Right renal cortex interstitium (tissue), 3 donors: ENCODE results near the gene TEX28. TPM values are rescaled to one million over a fixed set of nuclear protein-coding genes. Genes with fewer than 3 reads are reported as not detected.
"Not testable (repeated sequence)": the region's sequence is repeated elsewhere in the genome, so short reads cannot be mapped to it uniquely, and the experiment has no call there.

ENCODE experiments used
- DNase-seq, 3 donors: peaks; one replicate each; pipeline ENCODE4 v3.0.0-alpha.2; 2013; ENCODE audit warnings: low read depth in 3 of 3, low spot score in 2 of 3
- polyA plus RNA-seq, 3 donors: library from polyadenylated mRNA; unstranded; fragments of 120-200 nt; gene quantifications; one replicate each; pipeline ENCODE4 v1.2.1, GENCODE V29; 2013; ENCODE audit not compliant: insufficient read length in 3 of 3

The TEX28 gene, protein sequence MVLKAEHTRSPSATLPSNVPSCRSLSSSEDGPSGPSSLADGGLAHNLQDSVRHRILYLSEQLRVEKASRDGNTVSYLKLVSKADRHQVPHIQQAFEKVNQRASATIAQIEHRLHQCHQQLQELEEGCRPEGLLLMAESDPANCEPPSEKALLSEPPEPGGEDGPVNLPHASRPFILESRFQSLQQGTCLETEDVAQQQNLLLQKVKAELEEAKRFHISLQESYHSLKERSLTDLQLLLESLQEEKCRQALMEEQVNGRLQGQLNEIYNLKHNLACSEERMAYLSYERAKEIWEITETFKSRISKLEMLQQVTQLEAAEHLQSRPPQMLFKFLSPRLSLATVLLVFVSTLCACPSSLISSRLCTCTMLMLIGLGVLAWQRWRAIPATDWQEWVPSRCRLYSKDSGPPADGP
- not detected for polyA plus RNA-seq

DNA sequence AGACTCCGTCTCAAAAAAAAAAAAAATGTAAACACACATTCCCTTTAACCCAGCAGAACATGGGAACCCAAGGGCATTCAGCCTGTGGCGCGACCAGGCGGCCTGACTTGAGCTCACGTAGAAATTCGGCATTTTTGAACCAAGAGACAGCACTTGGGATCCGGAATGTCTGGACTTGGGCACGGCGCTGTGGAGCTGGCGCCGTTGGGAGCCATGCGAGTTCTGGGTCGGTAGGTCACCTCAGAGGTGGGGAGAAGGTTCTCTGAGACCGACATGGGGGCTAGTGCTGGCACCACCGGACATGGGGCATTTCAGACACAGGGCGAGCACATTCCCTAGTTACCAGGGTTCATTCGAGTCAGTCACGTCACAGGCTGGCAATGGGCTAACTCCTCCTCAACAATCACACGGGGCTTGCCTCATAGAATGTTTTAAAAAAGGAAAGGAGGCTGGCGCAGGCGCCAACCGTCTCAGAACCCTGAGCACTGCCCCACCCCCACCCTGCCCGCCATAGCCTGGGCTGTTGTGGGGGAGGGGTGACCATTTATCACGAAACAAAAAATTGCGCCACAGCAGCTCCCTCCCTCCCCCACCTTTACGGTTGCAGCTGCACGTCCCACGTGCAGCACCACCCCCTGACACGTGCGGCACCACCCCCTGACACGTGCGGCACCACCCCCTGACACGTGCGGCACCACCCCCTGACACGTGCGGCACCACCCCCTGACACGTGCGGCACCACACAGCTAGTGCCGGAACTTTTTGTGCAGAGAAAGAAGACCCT lies at the start of gene TEX28:
Gene TEX28, minus strand, starts transcription at position 334 of the 784 bp plus-strand sequence. CDS start 3,007 bp downstream, outside the sequence.
- DNase-seq: no peak

GRCh38 chrX:154343620-154344019 lies 48.7 kb upstream of the TEX28 start:
- not testable (repeated sequence) for DNase-seq

- DNase-seq: not testable (repeated sequence)
Observed at GRCh38 chrX:154343063-154343462, 48.1 kb upstream of the TEX28 start.

DNA sequence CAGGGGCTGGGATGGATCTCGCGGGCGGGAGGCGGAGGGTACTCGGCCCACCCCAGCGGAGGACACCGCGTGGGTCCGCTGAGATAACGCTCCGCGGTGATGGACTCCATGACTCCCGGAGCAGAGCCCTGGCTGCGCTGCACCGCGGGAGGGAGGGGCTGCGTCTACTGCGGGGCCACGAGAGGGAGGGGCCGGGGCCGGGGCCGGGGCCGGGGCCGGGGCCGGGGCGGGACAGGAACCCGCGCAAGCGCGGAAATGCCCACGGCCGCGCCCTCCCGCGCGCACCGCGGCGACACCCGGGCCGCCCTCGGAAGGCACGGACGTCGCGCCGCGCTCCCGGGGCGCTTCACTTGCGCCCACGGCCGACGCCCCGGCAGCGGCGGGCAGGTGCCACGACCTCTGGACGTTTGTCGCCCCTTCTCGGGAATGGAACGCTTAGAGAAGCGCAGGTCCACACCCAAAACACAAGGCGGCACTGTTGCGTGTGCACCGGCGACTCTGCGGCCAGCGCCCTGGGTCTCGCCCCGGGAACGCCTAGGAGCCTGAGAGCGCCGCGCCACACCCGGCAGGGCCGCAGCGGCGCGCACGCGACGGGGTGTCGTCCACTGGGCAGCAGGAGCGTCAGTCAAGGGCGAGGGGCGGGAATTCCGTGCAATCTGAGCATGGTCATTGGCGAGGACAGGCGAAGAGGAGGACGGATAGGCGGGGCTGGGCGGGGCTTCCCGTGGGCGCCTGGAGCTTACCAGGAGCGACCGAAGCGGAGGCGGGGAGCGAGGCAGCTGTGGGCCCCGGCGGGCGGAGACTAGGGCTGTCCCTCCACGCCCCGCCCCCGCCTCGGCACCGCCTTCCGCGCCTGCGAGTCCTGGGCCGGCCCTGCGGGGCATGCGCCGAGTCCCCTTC lies 46.7 kb upstream of the TEX28 start:
- DNase-seq: not testable (repeated sequence)

DNA sequence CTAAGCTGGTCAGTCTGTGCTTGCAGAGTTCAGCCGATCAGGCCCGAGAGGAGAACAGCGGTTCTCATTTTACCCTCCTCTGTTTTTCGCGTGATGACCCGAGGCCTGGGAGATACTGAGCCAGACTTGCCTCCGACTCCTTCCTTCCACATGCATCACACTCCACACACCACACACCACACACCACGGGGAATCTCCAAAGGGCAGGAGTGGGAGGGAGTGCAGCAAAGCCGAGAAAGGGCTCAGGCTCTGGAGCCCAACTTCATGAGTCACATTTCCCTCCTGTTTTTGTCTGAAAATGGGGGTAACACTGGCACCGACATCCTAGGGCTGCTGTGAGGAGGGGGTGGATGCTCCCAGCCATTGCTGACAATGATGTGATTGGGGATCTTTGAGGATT lies 39.6 kb upstream of the TEX28 start:
- DNase-seq: no peak

GRCh38 chrX:154333837-154334271 lies 38.9 kb upstream of the TEX28 start:
- DNase-seq: no peak

DNA sequence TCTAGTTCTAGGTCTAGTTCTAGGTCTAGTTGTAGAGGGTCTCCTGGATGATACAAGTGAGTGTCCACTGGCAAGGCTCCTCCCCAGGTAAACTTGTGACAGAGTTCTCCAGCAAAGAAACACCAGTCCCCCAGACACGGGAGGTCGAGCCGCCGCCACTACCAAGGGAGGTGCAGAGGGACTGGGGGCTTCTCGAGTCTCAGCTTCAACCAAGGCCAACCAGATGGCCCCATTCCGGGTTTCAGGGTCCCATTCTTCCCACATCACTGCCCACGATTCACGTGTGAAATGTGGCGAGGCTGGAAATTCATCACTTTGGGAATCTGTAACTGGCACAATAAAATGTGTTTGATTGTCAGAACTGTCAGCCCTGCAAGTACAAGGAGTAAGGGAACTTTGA lies 38.2 kb upstream of the TEX28 start:
- no peak for DNase-seq

DNA sequence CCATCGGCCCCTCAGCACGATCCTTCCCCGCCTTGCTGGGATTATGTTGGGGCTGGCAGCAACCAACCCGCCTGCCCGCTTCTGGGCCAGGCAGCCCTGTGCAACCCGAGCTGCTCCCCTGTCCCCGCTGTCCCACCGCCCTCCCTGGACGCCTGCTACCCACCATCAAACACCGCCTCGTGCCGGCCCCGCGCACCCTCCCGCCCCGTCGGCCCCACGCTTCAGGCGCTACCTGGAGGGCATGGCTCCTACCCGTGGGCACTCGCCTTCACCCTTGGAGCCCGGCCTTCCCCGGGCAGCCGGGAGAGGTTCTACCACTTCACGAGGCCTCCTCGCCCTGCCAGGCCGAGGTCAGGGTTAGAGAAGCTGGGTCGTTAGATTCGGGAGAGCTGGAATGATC lies 37.6 kb upstream of the TEX28 start:
- DNase-seq: no peak

GRCh38 chrX:154329294-154329693 lies 34.4 kb upstream of the TEX28 start:
- DNase-seq: no peak

DNA sequence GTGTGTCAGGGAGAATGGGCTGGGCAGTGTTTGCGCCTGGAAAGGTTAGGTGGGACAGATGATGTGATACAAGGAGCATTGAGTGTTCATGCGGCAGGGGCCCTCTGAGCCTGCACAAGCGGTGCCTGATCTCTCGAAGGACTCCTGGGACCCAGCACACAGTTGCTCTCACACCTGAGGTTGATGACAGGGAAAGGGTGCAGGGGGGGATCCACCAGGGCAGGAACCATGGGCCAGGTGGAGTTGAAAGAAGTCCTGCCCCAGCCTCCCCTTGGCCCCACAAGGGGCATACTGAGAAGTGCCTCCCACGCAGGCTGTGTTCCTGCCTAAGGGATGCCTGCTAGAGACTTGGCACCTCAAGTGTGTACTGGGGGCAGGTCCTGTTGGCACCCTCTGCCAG lies 33.7 kb upstream of the TEX28 start:
- no peak for DNase-seq

DNA sequence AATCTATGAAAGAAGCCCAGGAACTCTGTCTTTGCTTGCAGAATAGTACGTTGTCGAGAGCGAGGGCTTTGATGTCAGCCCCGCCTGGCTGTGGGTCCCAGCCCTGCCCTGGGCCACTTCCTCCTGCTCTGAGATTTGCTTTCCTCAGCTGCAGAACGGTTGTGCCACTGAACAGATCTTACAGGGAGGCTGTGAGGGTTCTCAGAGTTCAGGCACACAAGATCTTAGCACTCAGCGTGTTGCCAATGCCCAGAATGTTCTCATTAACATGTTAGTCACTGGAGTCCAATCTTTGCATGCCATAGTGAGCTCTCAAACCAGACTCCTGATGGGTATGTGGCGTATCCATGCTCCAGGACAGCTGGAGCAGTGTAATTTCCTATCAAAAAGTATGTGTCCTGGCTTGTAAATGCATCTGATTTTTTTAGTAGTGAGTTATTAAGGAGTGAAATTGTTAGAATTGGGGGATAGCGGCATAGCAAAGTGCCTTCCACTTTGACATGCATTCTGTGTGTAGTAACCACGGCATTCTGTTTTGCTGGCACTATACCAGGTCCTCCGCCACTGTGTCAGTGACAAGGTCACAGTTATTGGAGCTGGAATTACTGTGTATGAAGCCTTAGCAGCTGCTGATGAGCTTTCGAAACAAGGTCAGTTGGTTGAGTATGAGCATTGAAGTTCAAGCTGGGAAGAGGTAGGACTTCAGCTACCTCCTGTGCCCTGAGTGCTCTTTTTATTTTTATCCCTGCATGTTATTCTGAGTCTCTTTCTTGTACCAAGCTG lies 32.3 kb upstream of the TEX28 start:
- DNase-seq: no peak

DNA sequence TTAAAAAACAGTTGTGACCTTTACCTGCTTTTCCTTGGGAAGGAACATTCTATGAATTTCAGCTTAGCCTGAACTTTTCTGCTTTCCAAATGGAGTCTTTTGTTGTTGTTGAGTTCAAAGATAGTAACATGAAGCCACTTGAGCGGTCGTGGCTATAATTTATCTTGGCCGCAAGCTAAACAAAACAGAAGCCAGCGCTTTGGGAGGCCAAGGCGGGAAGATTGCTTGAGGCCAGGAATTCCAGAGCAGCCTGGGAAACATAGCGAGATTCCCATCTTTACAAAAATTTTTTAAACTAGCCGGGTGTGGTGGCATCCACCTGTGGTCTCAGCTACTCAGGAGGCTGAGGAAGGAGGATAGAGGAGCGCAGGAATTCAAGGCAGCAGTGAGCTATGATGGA lies 30.6 kb upstream of the TEX28 start:
- peak in 1 of 3 donors; percentile 44 for DNase-seq

GRCh38 chrX:154323537-154323936 lies 28.6 kb upstream of the TEX28 start:
- no peak for DNase-seq

DNA sequence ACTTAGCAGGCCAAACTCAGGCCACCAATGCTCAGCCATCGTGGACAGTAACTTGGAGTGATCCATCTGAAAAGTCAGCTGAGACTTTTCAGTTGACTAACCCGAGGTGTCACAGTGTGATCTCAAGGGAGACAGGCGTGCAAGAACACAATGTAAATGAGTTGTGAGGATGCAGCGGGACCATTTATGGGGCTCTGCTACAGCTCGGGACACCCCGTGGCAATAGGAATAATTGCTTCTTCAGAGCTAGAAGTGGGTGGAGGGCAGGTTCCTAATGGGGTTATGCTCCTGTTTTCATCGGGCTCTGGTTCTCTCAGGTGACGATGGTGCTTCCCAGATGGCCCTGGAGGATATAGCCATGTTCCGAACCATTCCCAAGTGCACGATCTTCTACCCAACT lies 28.0 kb upstream of the TEX28 start:
- DNase-seq: no peak

GRCh38 chrX:154321594-154321993 lies 26.7 kb upstream of the TEX28 start:
- DNase-seq: no peak

DNA sequence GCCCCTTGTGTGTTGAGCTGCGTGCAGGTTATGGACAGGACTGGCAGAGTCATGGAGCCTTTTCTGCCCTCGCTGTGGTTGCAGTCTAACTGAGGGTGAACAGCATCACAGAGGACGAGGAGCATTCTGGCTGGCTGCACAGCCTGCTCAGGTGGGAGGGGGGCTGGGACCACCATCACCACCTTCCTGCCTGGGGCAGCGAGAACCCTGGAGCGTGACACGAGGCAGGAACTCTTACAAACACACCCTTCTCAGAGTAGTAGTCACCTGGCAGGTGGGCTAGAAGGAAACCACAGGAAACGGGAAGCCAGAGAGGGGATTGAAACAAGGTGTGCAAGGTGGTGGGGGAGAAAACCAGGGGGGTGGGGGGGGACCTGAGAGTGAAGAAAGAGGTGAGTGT lies 26.2 kb upstream of the TEX28 start:
- no peak for DNase-seq

GRCh38 chrX:154320406-154320805 lies 25.5 kb upstream of the TEX28 start:
- no peak for DNase-seq

DNA sequence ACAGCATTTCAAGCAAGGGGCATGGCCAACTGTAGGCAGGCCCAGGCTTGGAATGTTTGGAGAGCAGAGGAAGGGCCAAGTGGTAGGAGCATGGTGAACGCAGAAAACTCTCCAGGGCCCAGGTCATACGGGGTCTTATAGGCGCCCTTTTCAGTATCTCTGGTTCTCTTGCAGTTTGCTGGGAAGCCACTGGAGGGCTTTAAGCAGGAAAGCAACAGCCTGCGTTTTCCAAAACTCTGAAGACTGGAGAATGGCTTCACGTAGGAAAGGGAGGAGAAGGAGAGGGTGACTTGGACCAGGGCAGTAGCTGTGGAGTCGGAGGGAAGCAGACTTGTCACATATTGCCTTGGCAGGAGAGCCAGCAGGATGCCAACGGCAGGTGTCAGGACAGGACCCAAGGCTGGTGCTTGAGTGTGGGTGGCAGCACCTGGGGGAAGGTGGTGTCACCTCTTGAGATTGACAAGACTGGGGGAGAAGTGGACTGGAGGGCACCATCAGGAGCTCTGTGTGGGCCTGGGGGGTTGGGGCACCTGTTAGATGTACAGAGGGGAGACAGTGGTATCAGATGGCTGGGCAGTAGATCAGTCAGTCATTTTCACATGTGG lies 22.6 kb upstream of the TEX28 start:
- no peak for DNase-seq

- DNase-seq: no peak
Observed at GRCh38 chrX:154315416-154315815, 20.5 kb upstream of the TEX28 start.

- DNase-seq: no peak
Observed at GRCh38 chrX:154313147-154313546, 18.2 kb upstream of the TEX28 start.
